DOHH2 (cell line): ENCODE data around the gene CCR3.

Experiments used
- CTCF ChIP-seq: fragments of 200-600 bp; sonication (generic); IDR thresholded peaks from one replicate; pipeline ENCODE4 v1.5.1; 2014; ENCODE audit warnings: antibody characterized with exemption, mild to moderate bottlenecking, low read depth, low read length; ENCODE audit not compliant: poor library complexity, severe bottlenecking
- EZH2phosphoT487 ChIP-seq: fragments of 200-600 bp; sonication (generic); IDR thresholded peaks from 2 replicates; pipeline ENCODE4 v1.6.1; 2017; ENCODE audit warnings: borderline replicate concordance, mild to moderate bottlenecking, antibody characterized with exemption, low read length, moderate library complexity, mixed read lengths

DNA sequence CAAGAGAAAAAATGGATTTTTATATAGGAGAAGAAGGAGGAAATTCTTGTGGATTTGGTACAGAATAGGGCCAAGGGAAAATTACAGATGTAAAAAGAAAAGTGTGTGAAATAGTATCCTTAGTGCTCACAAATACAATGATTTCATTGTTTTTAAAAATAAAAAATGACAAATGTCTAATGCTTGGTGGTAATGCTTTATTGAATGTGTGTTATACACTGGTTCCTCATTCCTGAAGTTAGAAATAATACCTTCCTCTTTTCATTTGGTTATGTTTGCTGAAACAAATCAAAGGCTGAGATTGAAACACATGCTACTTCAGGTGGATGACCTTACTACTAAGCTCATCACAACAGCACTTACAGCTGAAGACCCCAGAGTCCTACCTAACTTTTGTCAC, 73.9 kb downstream of the CCR3 start:
- TF ChIP-seq CTCF (no peak), EZH2phosphoT487 (no peak)
